Spleen (tissue), 7 donors: ENCODE measurements around the gene PAXIP1.

Experiments
- CTCF ChIP-seq, 11 experiments: fragments of 200-600 bp in 7 of 11; fragments of 450-650 bp in 4 of 11; sonication (generic) in 4 of 11; IDR thresholded peaks in 8 of 11; conservative IDR thresholded peaks in 3 of 11; 1 replicate in 7 of 11; 2 replicates in 4 of 11; pipeline versions ENCODE4 v1.4.0 to v1.8.0; 2016 to 2021; ENCODE audit warnings: antibody characterized with exemption in 11 of 11, inconsistent platforms in 4 of 11, mild to moderate bottlenecking in 1 of 11
- POLR2A ChIP-seq, 3 donors: fragments of 450-650 bp; IDR thresholded peaks; one replicate each; pipeline ENCODE4 v1.5.1; 2017; ENCODE audit warnings: antibody characterized with exemption in 3 of 3, mild to moderate bottlenecking in 1 of 3
- donor health status: DM: no; HTN: no; CAD: no; lungs with moderate emphysema.
- donor health status: DM: no; HTN: no; CAD: no.
- donor health status: DM: no; HTN: no; CAD: no.

GRCh38 chr7:154915600-154915999, 87.3 kb downstream of the PAXIP1 start:
- no peak for TF ChIP-seq CTCF (IDR thresholded peaks at IDR 0.05 in 8 of 11, conservative IDR thresholded peaks at IDR 0.05 in 3 of 11)
- TF ChIP-seq POLR2A (IDR thresholded peaks at IDR 0.05), result no peak
